Measurements from ENCODE around the gene PDE6G.

GRCh38 chr17:81681672-81682071 lies 25.3 kb upstream of the PDE6G start:
- TF ChIP-seq, protein P1, sequence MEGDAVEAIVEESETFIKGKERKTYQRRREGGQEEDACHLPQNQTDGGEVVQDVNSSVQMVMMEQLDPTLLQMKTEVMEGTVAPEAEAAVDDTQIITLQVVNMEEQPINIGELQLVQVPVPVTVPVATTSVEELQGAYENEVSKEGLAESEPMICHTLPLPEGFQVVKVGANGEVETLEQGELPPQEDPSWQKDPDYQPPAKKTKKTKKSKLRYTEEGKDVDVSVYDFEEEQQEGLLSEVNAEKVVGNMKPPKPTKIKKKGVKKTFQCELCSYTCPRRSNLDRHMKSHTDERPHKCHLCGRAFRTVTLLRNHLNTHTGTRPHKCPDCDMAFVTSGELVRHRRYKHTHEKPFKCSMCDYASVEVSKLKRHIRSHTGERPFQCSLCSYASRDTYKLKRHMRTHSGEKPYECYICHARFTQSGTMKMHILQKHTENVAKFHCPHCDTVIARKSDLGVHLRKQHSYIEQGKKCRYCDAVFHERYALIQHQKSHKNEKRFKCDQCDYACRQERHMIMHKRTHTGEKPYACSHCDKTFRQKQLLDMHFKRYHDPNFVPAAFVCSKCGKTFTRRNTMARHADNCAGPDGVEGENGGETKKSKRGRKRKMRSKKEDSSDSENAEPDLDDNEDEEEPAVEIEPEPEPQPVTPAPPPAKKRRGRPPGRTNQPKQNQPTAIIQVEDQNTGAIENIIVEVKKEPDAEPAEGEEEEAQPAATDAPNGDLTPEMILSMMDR (IDR thresholded peaks at IDR 0.05) = no peak
- no peak for TF ChIP-seq POLR2A (IDR thresholded peaks at IDR 0.05)

Measured in thyroid gland (tissue), 4 donors.